ENCODE results near the gene DENND4A.
A peak's percentile ranks its signal among the peaks of the same experiment; 100 is the strongest.
"Not testable (repeated sequence)": the region's sequence is repeated elsewhere in the genome, so short reads cannot be mapped to it uniquely, and the experiment has no call there.

DENND4A gene

GRCh38 chr15:65759441-65759840 is 32.7 kb downstream of the DENND4A start:
- H3K9me3 Mint-ChIP-seq, result no peaks in the 10 kb centered on the region
- H3K36me3 Mint-ChIP-seq, result peaks cover 9% of the 10 kb centered on the region
- H3K4me3 Mint-ChIP-seq, result no peak overlapping the region
- no peaks in the 10 kb centered on the region for H3K27me3 Mint-ChIP-seq
- H3K27ac Mint-ChIP-seq, result no peak overlapping the region
- H3K4me1 Mint-ChIP-seq, result peaks cover 22% of the 10 kb centered on the region

DNA sequence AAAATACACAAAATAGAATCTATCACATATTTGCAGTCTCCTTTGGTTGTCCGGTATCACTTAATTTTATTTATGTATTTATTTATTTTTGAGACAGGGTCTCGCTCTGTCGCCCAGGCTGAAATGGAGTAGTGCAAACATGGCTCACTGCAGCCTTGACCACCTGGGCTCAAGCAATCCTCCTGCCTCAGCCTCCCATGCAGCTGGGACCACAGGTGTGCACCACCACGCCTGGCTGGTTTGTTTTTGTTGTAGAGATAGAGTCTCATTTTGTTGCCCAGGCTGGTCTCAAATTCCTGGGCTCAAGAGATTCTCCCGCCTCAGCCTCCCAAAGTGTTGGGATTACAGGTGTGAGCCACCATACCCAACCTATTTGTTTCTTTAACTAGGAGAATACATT is 33.9 kb downstream of the DENND4A start:
- no peaks in the 10 kb centered on the region for H3K9me3 Mint-ChIP-seq
- H3K4me3 Mint-ChIP-seq, result no peak overlapping the region
- H3K36me3 Mint-ChIP-seq, result peaks cover 9% of the 10 kb centered on the region
- H3K27ac Mint-ChIP-seq, result no peak overlapping the region
- peaks cover 22% of the 10 kb centered on the region for H3K4me1 Mint-ChIP-seq
- no peaks in the 10 kb centered on the region for H3K27me3 Mint-ChIP-seq

DNA sequence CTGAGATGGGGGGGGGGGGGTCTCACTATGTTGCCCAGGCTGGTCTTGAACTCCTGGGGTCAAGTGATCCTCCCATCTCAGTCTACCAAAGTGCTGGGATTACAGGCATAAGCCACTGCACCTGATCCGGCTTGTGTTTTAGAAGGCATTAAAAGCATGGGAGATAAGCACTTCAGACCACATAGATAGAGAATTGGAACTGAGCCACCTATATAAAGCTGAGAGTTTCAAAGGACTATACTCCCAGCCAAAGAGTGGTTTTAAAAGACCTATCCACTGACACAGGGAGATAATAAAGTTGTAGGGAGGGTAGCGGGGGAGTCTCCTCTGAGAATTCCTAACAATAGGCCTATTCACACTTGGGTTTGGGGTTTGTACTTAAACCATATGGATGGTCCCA is 34.8 kb downstream of the DENND4A start:
- H3K36me3 Mint-ChIP-seq, result peaks cover 6% of the 10 kb centered on the region
- no peaks in the 10 kb centered on the region for H3K27me3 Mint-ChIP-seq
- no peak overlapping the region for H3K27ac Mint-ChIP-seq
- no peak overlapping the region for H3K4me3 Mint-ChIP-seq
- peaks cover 17% of the 10 kb centered on the region for H3K4me1 Mint-ChIP-seq
- no peaks in the 10 kb centered on the region for H3K9me3 Mint-ChIP-seq

GRCh38 chr15:65752151-65752700 is 39.9 kb downstream of the DENND4A start:
- Mint-ChIP-seq H3K9me3 (no peaks in the 10 kb centered on the region), H3K27me3 (no peaks in the 10 kb centered on the region), H3K4me3 (no peak overlapping the region), H3K36me3 (peaks cover 16% of the 10 kb centered on the region), H3K4me1 (peaks cover 16% of the 10 kb centered on the region), H3K27ac (no peak overlapping the region)

- Mint-ChIP-seq H3K4me3 (no peak overlapping the region), H3K9me3 (no peaks in the 10 kb centered on the region), H3K36me3 (peaks cover 16% of the 10 kb centered on the region), H3K27me3 (no peaks in the 10 kb centered on the region), H3K4me1 (peaks cover 16% of the 10 kb centered on the region), H3K27ac (peak overlapping the region; percentile 73)
Measured at GRCh38 chr15:65751431-65751830, 40.7 kb downstream of the DENND4A start.

DNA sequence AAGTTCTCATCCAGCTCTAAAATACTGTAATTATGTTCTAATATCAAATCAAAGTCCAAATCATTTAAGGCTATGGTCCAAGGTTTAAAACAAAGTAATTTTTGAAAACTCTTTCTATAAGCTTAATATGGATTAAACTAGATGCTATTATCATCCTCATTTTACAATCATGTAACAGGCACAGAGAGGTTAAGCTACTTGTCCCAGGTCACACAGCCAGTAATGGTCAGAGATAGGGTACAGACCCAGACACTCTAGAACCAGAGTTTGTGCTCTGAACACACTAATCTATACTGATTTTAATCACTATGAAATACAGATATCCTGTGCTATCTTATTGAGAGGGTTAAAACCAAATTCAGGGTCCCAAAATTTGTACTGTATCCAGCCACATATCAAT is 44.8 kb downstream of the DENND4A start:
- Mint-ChIP-seq H3K4me3 (no peak overlapping the region), H3K4me1 (peaks cover 13% of the 10 kb centered on the region), H3K9me3 (no peaks in the 10 kb centered on the region), H3K36me3 (peaks cover 14% of the 10 kb centered on the region), H3K27me3 (no peaks in the 10 kb centered on the region), H3K27ac (no peak overlapping the region)

GRCh38 chr15:65743637-65744252 is 48.3 kb downstream of the DENND4A start:
- peaks cover 8% of the 10 kb centered on the region for H3K4me1 Mint-ChIP-seq
- H3K36me3 Mint-ChIP-seq, result peaks cover 8% of the 10 kb centered on the region
- H3K9me3 Mint-ChIP-seq, result no peaks in the 10 kb centered on the region

GRCh38 chr15:65740148-65740547 is 51.9 kb downstream of the DENND4A start:
- H3K9me3 Mint-ChIP-seq, result no peaks in the 10 kb centered on the region
- peaks cover 8% of the 10 kb centered on the region for H3K4me1 Mint-ChIP-seq
- no peak overlapping the region for H3K4me3 Mint-ChIP-seq
- H3K27ac Mint-ChIP-seq, result no peak overlapping the region
- H3K27me3 Mint-ChIP-seq, result no peaks in the 10 kb centered on the region
- peaks cover 14% of the 10 kb centered on the region for H3K36me3 Mint-ChIP-seq

More at GRCh38 chr15:65743637-65744252, 48.3 kb downstream of the DENND4A start:
- Mint-ChIP-seq H3K4me3 (no peak overlapping the region), H3K27ac (no peak overlapping the region), H3K27me3 (no peaks in the 10 kb centered on the region)

DNA sequence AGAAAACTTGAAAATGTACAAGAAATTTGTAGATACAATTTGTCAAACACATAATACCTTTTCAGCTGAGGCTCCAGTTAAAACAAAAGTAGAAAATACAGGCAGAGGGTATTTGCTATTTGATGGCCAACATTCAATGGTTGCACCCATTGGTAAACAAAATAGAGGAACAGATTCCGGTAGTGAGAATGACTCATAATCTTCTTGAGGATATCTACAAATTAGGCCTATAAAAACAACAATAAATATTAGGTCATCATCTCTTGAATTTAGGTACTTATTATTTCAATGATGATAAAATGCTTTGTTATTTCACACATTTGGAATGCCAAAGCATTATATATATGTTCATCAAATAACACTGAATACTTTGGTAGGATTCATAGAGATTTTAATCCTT is 53.4 kb downstream of the DENND4A start:
- no peaks in the 10 kb centered on the region for H3K9me3 Mint-ChIP-seq
- no peaks in the 10 kb centered on the region for H3K27me3 Mint-ChIP-seq
- peaks cover 4% of the 10 kb centered on the region for H3K4me1 Mint-ChIP-seq
- H3K4me3 Mint-ChIP-seq, result no peak overlapping the region
- H3K27ac Mint-ChIP-seq, result no peak overlapping the region
- H3K36me3 Mint-ChIP-seq, result peaks cover 13% of the 10 kb centered on the region

- not testable (repeated sequence) for H3K4me1 Mint-ChIP-seq, H3K27me3 Mint-ChIP-seq, H3K9me3 Mint-ChIP-seq, H3K27ac Mint-ChIP-seq, H3K4me3 Mint-ChIP-seq
- H3K36me3 Mint-ChIP-seq, result peaks cover 18% of the 10 kb centered on the region
Measured at GRCh38 chr15:65733599-65733998, 58.5 kb downstream of the DENND4A start.

GRCh38 chr15:65732698-65733097 is 59.4 kb downstream of the DENND4A start:
- Mint-ChIP-seq H3K27ac (no peak overlapping the region), H3K27me3 (no peaks in the 10 kb centered on the region), H3K4me1 (peaks cover 3% of the 10 kb centered on the region), H3K9me3 (no peaks in the 10 kb centered on the region), H3K36me3 (peaks cover 16% of the 10 kb centered on the region), H3K4me3 (no peak overlapping the region)

GRCh38 chr15:65731926-65732325 is 60.2 kb downstream of the DENND4A start:
- no peaks in the 10 kb centered on the region for H3K9me3 Mint-ChIP-seq
- H3K27me3 Mint-ChIP-seq, result no peaks in the 10 kb centered on the region
- peaks cover 3% of the 10 kb centered on the region for H3K4me1 Mint-ChIP-seq
- no peak overlapping the region for H3K4me3 Mint-ChIP-seq
- H3K27ac Mint-ChIP-seq, result peak overlapping the region; percentile 30
- H3K36me3 Mint-ChIP-seq, result peaks cover 14% of the 10 kb centered on the region

GRCh38 chr15:65730549-65731172 is 61.4 kb downstream of the DENND4A start:
- H3K4me1 Mint-ChIP-seq, result peaks cover 3% of the 10 kb centered on the region
- H3K36me3 Mint-ChIP-seq, result peaks cover 16% of the 10 kb centered on the region
- H3K9me3 Mint-ChIP-seq, result no peaks in the 10 kb centered on the region
- H3K4me3 Mint-ChIP-seq, result no peak overlapping the region
- H3K27me3 Mint-ChIP-seq, result no peaks in the 10 kb centered on the region
- H3K27ac Mint-ChIP-seq, result peak overlapping the region; percentile 20

GRCh38 chr15:65724464-65725215 is 67.5 kb downstream of the DENND4A start:
- Mint-ChIP-seq H3K4me3 (no peak overlapping the region), H3K9me3 (no peaks in the 10 kb centered on the region), H3K27ac (no peak overlapping the region), H3K36me3 (peaks cover 17% of the 10 kb centered on the region), H3K27me3 (no peaks in the 10 kb centered on the region), H3K4me1 (no peaks in the 10 kb centered on the region)

DNA sequence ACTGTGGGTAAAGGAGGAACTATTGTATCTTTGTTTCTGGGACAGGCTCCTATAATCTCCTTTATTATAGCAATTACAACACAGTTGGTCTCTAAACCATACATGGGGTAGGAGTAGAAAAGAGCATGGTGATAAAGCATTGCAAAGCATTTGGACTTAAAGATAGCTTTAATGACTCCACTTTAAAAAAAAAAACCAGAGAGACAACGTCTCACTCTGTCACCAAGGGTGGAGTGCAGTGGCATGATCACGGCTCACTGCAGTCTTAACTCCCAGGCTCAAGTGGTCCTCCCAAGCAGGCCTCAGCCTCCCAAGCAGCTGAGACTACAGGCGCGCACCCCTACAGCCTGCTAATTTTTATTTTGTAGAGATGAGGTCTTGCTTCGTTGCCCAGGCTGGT is 68.2 kb downstream of the DENND4A start:
- no peak overlapping the region for H3K4me3 Mint-ChIP-seq
- no peak overlapping the region for H3K27ac Mint-ChIP-seq
- H3K27me3 Mint-ChIP-seq, result no peaks in the 10 kb centered on the region
- H3K9me3 Mint-ChIP-seq, result no peaks in the 10 kb centered on the region
- no peaks in the 10 kb centered on the region for H3K4me1 Mint-ChIP-seq
- peaks cover 18% of the 10 kb centered on the region for H3K36me3 Mint-ChIP-seq

DNA sequence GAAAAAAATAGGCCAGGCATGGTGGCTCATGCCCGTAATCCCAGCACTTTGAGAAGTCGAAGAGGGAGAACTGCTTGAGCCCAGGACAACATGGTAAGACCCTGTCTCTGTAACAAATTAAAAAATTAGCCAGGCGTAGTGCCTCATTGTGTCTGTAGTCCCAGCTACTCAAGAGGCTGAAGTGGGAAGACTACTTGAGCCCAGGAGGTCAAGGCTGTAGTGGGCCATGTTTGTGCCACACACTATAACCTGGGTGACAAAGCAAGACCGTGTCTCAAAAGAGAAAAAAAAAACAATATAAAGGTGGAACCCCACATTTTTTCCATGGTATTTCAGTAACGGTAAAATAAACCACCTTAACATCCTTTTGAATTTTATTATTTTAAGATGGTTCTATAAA is 69.9 kb downstream of the DENND4A start:
- no peaks in the 10 kb centered on the region for H3K4me1 Mint-ChIP-seq
- no peaks in the 10 kb centered on the region for H3K27me3 Mint-ChIP-seq
- H3K4me3 Mint-ChIP-seq, result no peak overlapping the region
- no peak overlapping the region for H3K27ac Mint-ChIP-seq
- H3K36me3 Mint-ChIP-seq, result peaks cover 21% of the 10 kb centered on the region
- H3K9me3 Mint-ChIP-seq, result no peaks in the 10 kb centered on the region
